ENCODE data around the gene KIR2DL3.

KIR2DL3 gene

DNA sequence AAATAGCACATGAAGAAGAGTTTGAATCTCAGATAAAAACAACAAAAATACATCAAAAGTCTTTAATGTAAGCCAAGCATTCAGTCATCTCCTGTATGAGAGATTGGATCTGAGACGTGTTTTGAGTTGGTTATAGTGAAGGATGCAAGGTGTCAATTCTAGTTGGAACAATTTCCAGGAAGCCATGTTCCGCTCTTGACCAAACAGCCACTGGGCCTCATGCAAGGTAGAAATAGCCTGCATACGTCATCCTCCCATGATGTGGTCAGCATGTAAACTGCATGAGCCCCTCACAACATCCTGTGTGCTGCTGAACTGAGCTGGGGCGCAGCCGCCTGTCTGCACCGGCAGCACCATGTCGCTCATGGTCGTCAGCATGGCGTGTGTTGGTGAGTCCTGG is 14.2 kb upstream of the KIR2DL3 start, which contains the start of gene KIR3DL3:
KIR3DL3 (plus strand) TSS at position 301 of the 400 bp plus-strand sequence; CDS start at position 356, 55 bp downstream.
- H2BK15ac ChIP-seq (replicated peaks; ENCODE audit: low read depth) = no peak within 1 kb of the TSS
- H3K79me2 ChIP-seq (ENCODE audit: control insufficient read depth, insufficient read depth, low read length) = no peaks in the 10 kb centered on the region
- H3K27ac ChIP-seq (ENCODE audit: low read depth, low read length) = no peak within 1 kb of the TSS
- no peak within 1 kb of the TSS for H3K56ac ChIP-seq (ENCODE audit: low read length)
- DNase-seq = no peak
- H4K8ac ChIP-seq (ENCODE audit: low read depth, low read length) = no peak within 1 kb of the TSS
- no peak within 1 kb of the TSS for H3K4me2 ChIP-seq (ENCODE audit: low read length)
- no peak within 1 kb of the TSS for H3K9ac ChIP-seq (ENCODE audit: low read length)
- H3K23ac ChIP-seq (ENCODE audit: low read length) = no peak within 1 kb of the TSS
- WGBS (ENCODE audit: extremely low coverage, insufficient coverage, low lambda C conversion rate) = no CpG with 5 or more reads among the region's 9 CpGs
- H2BK120ac ChIP-seq (ENCODE audit: low read depth, low read length) = no peak within 1 kb of the TSS
- H3K4me1 ChIP-seq (ENCODE audit: control insufficient read depth, low read depth, low read length) = no peaks in the 10 kb centered on the region
- H3K27me3 ChIP-seq (ENCODE audit: insufficient read depth, low read length, poor library complexity) = no peaks in the 10 kb centered on the region
- H2AK5ac ChIP-seq (ENCODE audit: low read length) = no peak within 1 kb of the TSS
- H2BK5ac ChIP-seq (ENCODE audit: low read length) = no peak within 1 kb of the TSS
- no peak within 1 kb of the TSS for H3K4me3 ChIP-seq (ENCODE audit: low read length)
- no peaks in the 10 kb centered on the region for H3K79me1 ChIP-seq (ENCODE audit: low read length)
- no peak within 1 kb of the TSS for H4K5ac ChIP-seq (ENCODE audit: low read length)
- H3K36me3 ChIP-seq (ENCODE audit: control insufficient read depth, insufficient read depth, low read length) = no peaks in the 10 kb centered on the region
- H3K4ac ChIP-seq (ENCODE audit: low read depth, low read length) = no peak within 1 kb of the TSS
- H3K18ac ChIP-seq (ENCODE audit: low read length) = no peak within 1 kb of the TSS

DNA sequence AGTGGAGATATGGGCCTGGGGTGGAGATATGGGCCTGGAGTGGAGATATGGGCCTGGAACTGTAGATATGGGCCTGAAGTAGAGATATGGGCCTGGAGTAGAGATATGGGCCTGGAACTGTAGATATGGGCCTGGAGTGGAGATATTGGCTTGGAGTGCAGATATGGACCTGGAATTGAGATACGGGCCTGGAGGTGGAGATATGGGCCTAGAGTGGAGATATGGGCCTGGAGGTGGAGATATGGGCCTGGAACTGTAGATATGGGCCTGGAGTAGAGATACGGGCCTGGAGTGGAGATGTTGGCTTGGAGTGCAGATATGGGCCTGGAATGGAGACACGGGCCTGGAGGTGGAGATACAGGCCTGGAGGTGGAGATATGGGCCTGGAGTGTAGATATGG is 13.7 kb upstream of the KIR2DL3 start:
- Histone ChIP-seq H3K4me2 (ENCODE audit: low read length) (no peak overlapping the region), H3K4ac (ENCODE audit: low read depth, low read length) (no peak overlapping the region), H4K5ac (ENCODE audit: low read length) (no peak overlapping the region), H2BK5ac (ENCODE audit: low read length) (no peak overlapping the region), H3K27me3 (ENCODE audit: insufficient read depth, low read length, poor library complexity) (no peaks in the 10 kb centered on the region), H3K36me3 (ENCODE audit: control insufficient read depth, insufficient read depth, low read length) (no peaks in the 10 kb centered on the region), H3K9ac (ENCODE audit: low read length) (no peak overlapping the region), H3K4me1 (ENCODE audit: control insufficient read depth, low read depth, low read length) (no peaks in the 10 kb centered on the region), H2AK5ac (ENCODE audit: low read length) (no peak overlapping the region), H2BK15ac (replicated peaks; ENCODE audit: low read depth) (no peak overlapping the region), H4K8ac (ENCODE audit: low read depth, low read length) (no peak overlapping the region), H3K79me2 (ENCODE audit: control insufficient read depth, insufficient read depth, low read length) (no peaks in the 10 kb centered on the region), H3K56ac (ENCODE audit: low read length) (no peak overlapping the region), H3K27ac (ENCODE audit: low read depth, low read length) (no peak overlapping the region), H3K23ac (ENCODE audit: low read length) (no peak overlapping the region), H2BK120ac (ENCODE audit: low read depth, low read length) (no peak overlapping the region), H3K18ac (ENCODE audit: low read length) (no peak overlapping the region), H3K4me3 (ENCODE audit: low read length) (no peak overlapping the region), H3K79me1 (ENCODE audit: low read length) (no peaks in the 10 kb centered on the region)
- WGBS (ENCODE audit: extremely low coverage, insufficient coverage, low lambda C conversion rate) = no CpG with 5 or more reads among the region's 3 CpGs
- no peak for DNase-seq

DNA sequence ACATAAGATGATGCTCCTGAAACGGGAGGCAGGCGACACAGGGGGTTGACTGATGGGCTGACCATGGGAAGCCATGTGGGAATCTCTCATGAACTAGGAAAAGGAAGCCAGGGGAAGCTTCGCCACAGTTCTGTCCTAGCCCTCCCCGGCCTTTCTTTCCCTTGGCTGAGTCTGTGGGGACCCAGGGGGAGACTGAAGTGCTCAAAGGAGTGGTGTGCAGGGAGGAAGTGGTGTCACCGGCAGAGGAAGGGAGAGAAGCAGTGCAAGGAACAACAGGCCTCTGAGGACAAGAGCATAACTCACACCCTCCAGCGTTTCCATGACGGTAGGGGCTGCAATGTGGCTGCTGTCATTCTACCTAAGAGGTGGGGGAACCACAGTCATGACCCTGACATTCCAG is 13.0 kb upstream of the KIR2DL3 start:
- Histone ChIP-seq H3K4me1 (ENCODE audit: control insufficient read depth, low read depth, low read length) (no peaks in the 10 kb centered on the region), H3K79me1 (ENCODE audit: low read length) (no peaks in the 10 kb centered on the region), H4K5ac (ENCODE audit: low read length) (no peak overlapping the region), H2BK120ac (ENCODE audit: low read depth, low read length) (no peak overlapping the region), H3K4me2 (ENCODE audit: low read length) (no peak overlapping the region), H3K36me3 (ENCODE audit: control insufficient read depth, insufficient read depth, low read length) (no peaks in the 10 kb centered on the region), H3K4me3 (ENCODE audit: low read length) (no peak overlapping the region), H2BK15ac (replicated peaks; ENCODE audit: low read depth) (no peak overlapping the region), H2AK5ac (ENCODE audit: low read length) (no peak overlapping the region), H3K4ac (ENCODE audit: low read depth, low read length) (no peak overlapping the region), H4K8ac (ENCODE audit: low read depth, low read length) (no peak overlapping the region), H3K56ac (ENCODE audit: low read length) (no peak overlapping the region), H3K27me3 (ENCODE audit: insufficient read depth, low read length, poor library complexity) (no peaks in the 10 kb centered on the region), H3K79me2 (ENCODE audit: control insufficient read depth, insufficient read depth, low read length) (no peaks in the 10 kb centered on the region), H3K23ac (ENCODE audit: low read length) (no peak overlapping the region), H3K9ac (ENCODE audit: low read length) (no peak overlapping the region), H2BK5ac (ENCODE audit: low read length) (no peak overlapping the region), H3K18ac (ENCODE audit: low read length) (no peak overlapping the region), H3K27ac (ENCODE audit: low read depth, low read length) (no peak overlapping the region)
- DNase-seq = no peak
- WGBS (ENCODE audit: extremely low coverage, insufficient coverage, low lambda C conversion rate) = no CpG with 5 or more reads among the region's 7 CpGs

DNA sequence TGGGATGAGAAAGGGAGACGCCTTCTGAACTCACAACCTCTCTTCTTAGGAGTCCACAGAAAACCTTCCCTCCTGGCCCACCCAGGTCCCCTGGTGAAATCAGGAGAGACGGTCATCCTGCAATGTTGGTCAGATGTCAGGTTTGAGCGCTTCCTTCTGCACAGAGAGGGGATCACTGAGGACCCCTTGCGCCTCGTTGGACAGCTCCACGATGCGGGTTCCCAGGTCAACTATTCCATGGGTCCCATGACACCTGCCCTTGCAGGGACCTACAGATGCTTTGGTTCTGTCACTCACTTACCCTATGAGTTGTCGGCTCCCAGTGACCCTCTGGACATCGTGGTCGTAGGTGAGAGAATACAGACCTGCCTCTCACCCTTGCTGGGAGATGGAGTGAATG is 10.8 kb upstream of the KIR2DL3 start:
- Histone ChIP-seq H3K4ac (ENCODE audit: low read depth, low read length) (no peak overlapping the region), H3K4me3 (ENCODE audit: low read length) (no peak overlapping the region), H2BK15ac (replicated peaks; ENCODE audit: low read depth) (no peak overlapping the region), H3K9ac (ENCODE audit: low read length) (no peak overlapping the region), H3K4me1 (ENCODE audit: control insufficient read depth, low read depth, low read length) (no peaks in the 10 kb centered on the region), H3K27me3 (ENCODE audit: insufficient read depth, low read length, poor library complexity) (no peaks in the 10 kb centered on the region), H2BK120ac (ENCODE audit: low read depth, low read length) (no peak overlapping the region), H3K4me2 (ENCODE audit: low read length) (no peak overlapping the region), H3K36me3 (ENCODE audit: control insufficient read depth, insufficient read depth, low read length) (no peaks in the 10 kb centered on the region), H3K18ac (ENCODE audit: low read length) (no peak overlapping the region), H3K23ac (ENCODE audit: low read length) (no peak overlapping the region), H3K79me1 (ENCODE audit: low read length) (no peaks in the 10 kb centered on the region), H2AK5ac (ENCODE audit: low read length) (no peak overlapping the region), H3K79me2 (ENCODE audit: control insufficient read depth, insufficient read depth, low read length) (no peaks in the 10 kb centered on the region), H2BK5ac (ENCODE audit: low read length) (no peak overlapping the region), H3K27ac (ENCODE audit: low read depth, low read length) (no peak overlapping the region), H3K56ac (ENCODE audit: low read length) (no peak overlapping the region), H4K5ac (ENCODE audit: low read length) (no peak overlapping the region), H4K8ac (ENCODE audit: low read depth, low read length) (no peak overlapping the region)
- no CpG with 5 or more reads among the region's 10 CpGs for WGBS (ENCODE audit: extremely low coverage, insufficient coverage, low lambda C conversion rate)
- no peak for DNase-seq

DNA sequence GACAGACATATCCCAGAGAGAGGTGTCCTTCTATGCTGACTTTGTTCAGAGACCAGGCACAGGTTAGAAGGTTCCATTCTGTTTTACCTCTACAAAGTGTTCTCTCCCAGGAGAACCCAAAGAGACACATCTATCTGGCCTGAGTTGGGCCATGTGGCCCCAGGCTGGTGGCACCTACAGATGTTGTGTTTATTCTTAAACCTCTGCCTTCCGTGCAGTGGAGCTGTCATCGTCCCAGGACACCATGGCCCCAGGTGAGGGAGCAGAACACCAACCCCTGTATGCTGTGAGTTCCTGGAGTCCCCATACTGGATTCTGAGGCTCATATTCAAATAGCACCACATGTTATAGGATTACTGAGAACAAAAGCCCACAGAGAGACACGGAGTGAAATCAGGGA is 10.1 kb upstream of the KIR2DL3 start:
- no peak overlapping the region for H3K4me3 ChIP-seq (ENCODE audit: low read length)
- no peak overlapping the region for H2AK5ac ChIP-seq (ENCODE audit: low read length)
- no peak overlapping the region for H2BK15ac ChIP-seq (replicated peaks; ENCODE audit: low read depth)
- no peak overlapping the region for H2BK120ac ChIP-seq (ENCODE audit: low read depth, low read length)
- H3K27me3 ChIP-seq (ENCODE audit: insufficient read depth, low read length, poor library complexity) = no peaks in the 10 kb centered on the region
- DNase-seq = no peak
- no CpG with 5 or more reads among the region's 3 CpGs for WGBS (ENCODE audit: extremely low coverage, insufficient coverage, low lambda C conversion rate)
- H3K18ac ChIP-seq (ENCODE audit: low read length) = no peak overlapping the region
- no peak overlapping the region for H3K4ac ChIP-seq (ENCODE audit: low read depth, low read length)
- H3K4me1 ChIP-seq (ENCODE audit: control insufficient read depth, low read depth, low read length) = no peaks in the 10 kb centered on the region
- H4K8ac ChIP-seq (ENCODE audit: low read depth, low read length) = no peak overlapping the region
- no peaks in the 10 kb centered on the region for H3K36me3 ChIP-seq (ENCODE audit: control insufficient read depth, insufficient read depth, low read length)
- H3K27ac ChIP-seq (ENCODE audit: low read depth, low read length) = no peak overlapping the region
- H3K79me1 ChIP-seq (ENCODE audit: low read length) = no peaks in the 10 kb centered on the region
- no peak overlapping the region for H2BK5ac ChIP-seq (ENCODE audit: low read length)
- no peak overlapping the region for H3K23ac ChIP-seq (ENCODE audit: low read length)
- H3K4me2 ChIP-seq (ENCODE audit: low read length) = no peak overlapping the region
- H4K5ac ChIP-seq (ENCODE audit: low read length) = no peak overlapping the region
- no peaks in the 10 kb centered on the region for H3K79me2 ChIP-seq (ENCODE audit: control insufficient read depth, insufficient read depth, low read length)
- no peak overlapping the region for H3K9ac ChIP-seq (ENCODE audit: low read length)
- H3K56ac ChIP-seq (ENCODE audit: low read length) = no peak overlapping the region

DNA sequence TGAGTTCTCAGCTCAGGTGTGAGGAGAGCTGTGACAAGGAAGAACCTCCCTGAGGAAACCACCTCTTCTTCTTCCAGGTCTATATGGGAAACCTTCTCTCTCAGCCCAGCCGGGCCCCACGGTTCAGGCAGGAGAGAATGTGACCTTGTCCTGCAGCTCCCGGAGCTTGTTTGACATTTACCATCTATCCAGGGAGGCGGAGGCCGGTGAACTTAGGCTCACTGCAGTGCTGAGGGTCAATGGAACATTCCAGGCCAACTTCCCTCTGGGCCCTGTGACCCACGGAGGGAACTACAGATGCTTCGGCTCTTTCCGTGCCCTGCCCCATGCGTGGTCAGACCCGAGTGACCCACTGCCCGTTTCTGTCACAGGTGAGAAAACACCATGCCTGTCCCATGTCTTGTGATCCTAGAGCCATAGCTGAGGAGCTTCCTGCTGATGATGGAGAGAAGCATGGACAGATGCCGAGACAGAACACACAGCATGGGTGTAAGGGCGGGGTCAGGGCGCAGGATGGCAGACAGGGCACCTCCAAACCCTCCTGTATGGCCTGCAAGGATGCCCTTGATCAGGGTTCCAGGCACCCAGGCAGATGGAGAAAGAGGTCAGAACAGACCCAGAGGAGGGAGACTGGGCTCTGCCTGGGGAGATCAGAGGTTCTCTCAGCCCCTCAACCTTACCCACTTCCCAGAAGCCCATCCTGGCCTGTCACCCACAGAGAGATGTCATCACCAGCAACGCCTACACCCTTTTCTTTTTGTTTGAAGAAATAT is 8.7 kb upstream of the KIR2DL3 start:
- H2BK5ac ChIP-seq (ENCODE audit: low read length) = no peak overlapping the region
- H4K8ac ChIP-seq (ENCODE audit: low read depth, low read length) = no peak overlapping the region
- no peaks in the 10 kb centered on the region for H3K27me3 ChIP-seq (ENCODE audit: insufficient read depth, low read length, poor library complexity)
- H2BK15ac ChIP-seq (replicated peaks; ENCODE audit: low read depth) = no peak overlapping the region
- no peak overlapping the region for H3K9ac ChIP-seq (ENCODE audit: low read length)
- H3K4me2 ChIP-seq (ENCODE audit: low read length) = no peak overlapping the region
- no peaks in the 10 kb centered on the region for H3K79me1 ChIP-seq (ENCODE audit: low read length)
- no peak for DNase-seq
- H3K4me3 ChIP-seq (ENCODE audit: low read length) = no peak overlapping the region
- no peak overlapping the region for H2BK120ac ChIP-seq (ENCODE audit: low read depth, low read length)
- no peak overlapping the region for H2AK5ac ChIP-seq (ENCODE audit: low read length)
- no peaks in the 10 kb centered on the region for H3K36me3 ChIP-seq (ENCODE audit: control insufficient read depth, insufficient read depth, low read length)
- no peaks in the 10 kb centered on the region for H3K79me2 ChIP-seq (ENCODE audit: control insufficient read depth, insufficient read depth, low read length)
- no CpG with 5 or more reads among the region's 15 CpGs for WGBS (ENCODE audit: extremely low coverage, insufficient coverage, low lambda C conversion rate)
- no peak overlapping the region for H4K5ac ChIP-seq (ENCODE audit: low read length)
- no peak overlapping the region for H3K23ac ChIP-seq (ENCODE audit: low read length)
- no peak overlapping the region for H3K27ac ChIP-seq (ENCODE audit: low read depth, low read length)
- H3K4ac ChIP-seq (ENCODE audit: low read depth, low read length) = no peak overlapping the region
- no peak overlapping the region for H3K18ac ChIP-seq (ENCODE audit: low read length)
- H3K4me1 ChIP-seq (ENCODE audit: control insufficient read depth, low read depth, low read length) = no peaks in the 10 kb centered on the region
- no peak overlapping the region for H3K56ac ChIP-seq (ENCODE audit: low read length)
